Forelimb muscle (tissue), 1 donor: ENCODE results near the gene TMEM143. TPM values are rescaled to one million over a fixed set of nuclear protein-coding genes. Genes with fewer than 3 reads are reported as not detected.
"Not testable (repeated sequence)": the region's sequence is repeated elsewhere in the genome, so short reads cannot be mapped to it uniquely, and the experiment has no call there.

Source experiments
- DNase-seq: peaks from one replicate; pipeline ENCODE4 v3.0.0-alpha.2; 2013; ENCODE audit warnings: low read depth
- polyA plus RNA-seq: library from polyadenylated mRNA; unstranded; fragments of 120-200 nt; gene quantifications from one replicate; pipeline ENCODE4 v1.2.1, GENCODE V29; 2013; ENCODE audit not compliant: insufficient read length

Gene TMEM143
- polyA plus RNA-seq, 1 donor: 18.6 TPM

GRCh38 chr19:48296963-48297734 lies 66.6 kb downstream of the TMEM143 start:
- no peak for DNase-seq

GRCh38 chr19:48295458-48295857 lies 68.3 kb downstream of the TMEM143 start:
- no peak for DNase-seq

- DNase-seq: no peak
Observed at GRCh38 chr19:48292798-48293197, 70.9 kb downstream of the TMEM143 start.

GRCh38 chr19:48291489-48291815 lies 72.3 kb downstream of the TMEM143 start:
- not testable (repeated sequence) for DNase-seq

- no peak for DNase-seq
Observed at GRCh38 chr19:48290771-48291488, 72.8 kb downstream of the TMEM143 start.

- no peak for DNase-seq
Observed at GRCh38 chr19:48290401-48290770, 73.4 kb downstream of the TMEM143 start.

- DNase-seq: no peak
Observed at GRCh38 chr19:48287748-48288147, 76.0 kb downstream of the TMEM143 start.

- DNase-seq: no peak
Observed at GRCh38 chr19:48284896-48285295, 78.8 kb downstream of the TMEM143 start.

GRCh38 chr19:48283908-48284307 lies 79.8 kb downstream of the TMEM143 start:
- DNase-seq: no peak

Other genes starting within 250 kb of the TMEM143 start
- 21.7 TPM for gene LIG1, start 193.6 kb downstream of the TMEM143 start, polyA plus RNA-seq
- 4.5 TPM for gene ZSWIM9, start 193.3 kb downstream of the TMEM143 start, polyA plus RNA-seq
- gene CARD8, start 108.0 kb downstream of the TMEM143 start, polyA plus RNA-seq: 36.1 TPM
- 1.9 TPM for gene ZNF114, start 93.9 kb downstream of the TMEM143 start, polyA plus RNA-seq
- gene EMP3, start 38.4 kb downstream of the TMEM143 start, polyA plus RNA-seq: 143 TPM
- gene SYNGR4, start 427 bp upstream of the TMEM143 start, polyA plus RNA-seq: not detected
- gene KDELR1, start 27.6 kb upstream of the TMEM143 start, polyA plus RNA-seq: 109 TPM
- gene GRIN2D, start 29.7 kb upstream of the TMEM143 start, polyA plus RNA-seq: 1.4 TPM
- 23.2 TPM for gene GRWD1, start 82.0 kb upstream of the TMEM143 start, polyA plus RNA-seq
- gene KCNJ14, start 91.6 kb upstream of the TMEM143 start, polyA plus RNA-seq: 0.81 TPM
- gene CYTH2, start 105.4 kb upstream of the TMEM143 start, polyA plus RNA-seq: 45.7 TPM
- not detected for gene LMTK3, start 147.9 kb upstream of the TMEM143 start, polyA plus RNA-seq
- 0.10 TPM for gene SULT2B1, start 188.2 kb upstream of the TMEM143 start, polyA plus RNA-seq
- not detected for gene SPACA4, start 242.8 kb upstream of the TMEM143 start, polyA plus RNA-seq